K562 (cell line): Measurements from ENCODE around the gene STAG2. TPM values are rescaled to one million over a fixed set of nuclear protein-coding genes. Genes with fewer than 3 reads are reported as not detected.

ENCODE experiments used
- ATAC-seq: fragments of 200-7000 bp; cut with Tn5 transposase; 3 replicates; pipeline ENCODE4 v1.9.1; 2020; ENCODE audit warnings: moderate library complexity
- BruUV-seq: library from RNA; stranded (reverse); fragments of 400-500 nt; replicated peaks from 2 replicates; lab custom pipeline; 2021; lab: Mats Ljungman, UMichigan
- CTCF ChIA-PET: fragments of 300-600 bp; formaldehyde crosslinking; extraction: SDS; loops from one replicate; lab custom pipeline; 2021; ENCODE audit warnings: low intra/inter-chr PET ratio; lab: Yijun Ruan, JAX
- POLR2A ChIA-PET: fragments of 300-600, 350-650 bp; sonication (Branson Sonifier 250); formaldehyde crosslinking; extraction: SDS; loops from one replicate; lab custom pipeline; 2021; ENCODE audit warnings: antibody characterized with exemption, inconsistent platforms; lab: Yijun Ruan, JAX
- DNase-seq, 4 experiments: peaks; one replicate each; pipeline versions ENCODE4 v3.0.0 to v3.0.0-alpha.2; 2011 to 2018; ENCODE audit warnings: low spot score in 3 of 4, mixed read lengths in 3 of 4; ENCODE audit errors: extremely low read depth in 1 of 4
- FAIRE-seq: peaks from 2 replicates; lab custom pipeline; 2011; peaks lifted over from hg19 to GRCh38; lab: Jason Lieb, UNC
- H2AFZ ChIP-seq: 2 replicates; pipeline ENCODE4 v1.6.0; 2011; ENCODE audit warnings: low read depth, low read length, control low read depth, inconsistent platforms
- H3K27ac ChIP-seq: fragments of 200-600 bp; 3 replicates; pipeline ENCODE4 v1.8.0; 2011; ENCODE audit warnings: low read depth, mild to moderate bottlenecking, control low read depth, inconsistent platforms, low read length, moderate library complexity, mixed read lengths; ENCODE audit errors: extremely low read depth
- H3K27me3 ChIP-seq, 2 experiments: fragments of 300-600 bp in 1 of 2; 2 replicates in 1 of 2; 3 replicates in 1 of 2; pipeline versions ENCODE4 v1.6.0 to v1.8.0; 2011; ENCODE audit warnings: inconsistent platforms in 2 of 2, low read length in 2 of 2, mild to moderate bottlenecking in 1 of 2, mixed read lengths in 1 of 2, moderate library complexity in 1 of 2; ENCODE audit not compliant: control insufficient read depth in 2 of 2, insufficient read depth in 2 of 2
- H3K36me3 ChIP-seq: fragments of 300-600 bp; 3 replicates; pipeline ENCODE4 v1.8.0; 2011; ENCODE audit warnings: mild to moderate bottlenecking, low read length, inconsistent platforms; ENCODE audit not compliant: control insufficient read depth, insufficient read depth
- H3K4me1 ChIP-seq, 2 experiments: fragments of 200-600 bp in 1 of 2; replicated peaks in 1 of 2; 2 replicates in 1 of 2; 3 replicates in 1 of 2; pipeline versions ENCODE4 v1.5.1 to v1.8.0; 2011; ENCODE audit warnings: inconsistent platforms in 2 of 2, low read length in 2 of 2, mild to moderate bottlenecking in 1 of 2, mixed read lengths in 1 of 2, moderate library complexity in 1 of 2; ENCODE audit not compliant: control insufficient read depth in 2 of 2, insufficient read depth in 2 of 2
- H3K4me2 ChIP-seq: 2 replicates; pipeline ENCODE4 v1.6.1; 2011; ENCODE audit warnings: low read length, control low read depth, inconsistent platforms, mixed read lengths; ENCODE audit not compliant: insufficient read depth
- H3K4me3 ChIP-seq: fragments of 200-600 bp; sonication (generic), shearing (Covaris generic); 2 replicates; pipeline ENCODE4 v1.5.1; 2016; ENCODE audit warnings: control low read depth, inconsistent platforms
- H3K79me2 ChIP-seq: fragments of 200-600 bp; 3 replicates; pipeline ENCODE4 v1.8.0; 2011; ENCODE audit warnings: low read length, inconsistent platforms; ENCODE audit not compliant: control insufficient read depth, insufficient read depth
- H3K9ac ChIP-seq, 2 experiments: 2 replicates each; pipeline versions ENCODE4 v1.6.0 to v1.6.1; 2011; ENCODE audit warnings: low read depth in 2 of 2, low read length in 2 of 2, control low read depth in 1 of 2, inconsistent platforms in 1 of 2, mild to moderate bottlenecking in 1 of 2, mixed read lengths in 1 of 2; ENCODE audit not compliant: insufficient read depth in 1 of 2
- H3K9me1 ChIP-seq: one replicate; pipeline ENCODE4 v1.6.0; 2011; ENCODE audit warnings: inconsistent platforms, mild to moderate bottlenecking, low read length, moderate library complexity; ENCODE audit not compliant: control insufficient read depth, insufficient read depth
- H3K9me3 ChIP-seq: replicated peaks from 2 replicates; pipeline ENCODE4 v1.5.1; 2011; ENCODE audit warnings: low read depth, low read length, inconsistent platforms; ENCODE audit not compliant: control insufficient read depth, insufficient read depth
- H4K20me1 ChIP-seq: replicated peaks from 2 replicates; pipeline ENCODE4 v1.6.1; 2011; ENCODE audit warnings: low read length, inconsistent platforms, mixed read lengths; ENCODE audit not compliant: control insufficient read depth, insufficient read depth
- BCOR ChIP-seq: fragments of 450-650 bp; IDR thresholded peaks from 2 replicates; pipeline ENCODE4 v1.6.1; 2016
- FOS ChIP-seq: IDR thresholded peaks from 3 replicates; pipeline ENCODE4 v1.6.1; 2011; ENCODE audit not compliant: insufficient read length; ENCODE audit errors: extremely low read depth
- MAFF ChIP-seq: IDR thresholded peaks from 2 replicates; pipeline ENCODE4 v1.6.1; 2012; ENCODE audit warnings: low read length, improper control_type of control experiment
- NR2C2 ChIP-seq, 2 experiments: fragments of 200-800 bp in 1 of 2; sonication (Bioruptor generic) in 1 of 2; sonication (generic) in 1 of 2; formaldehyde crosslinking in 1 of 2; IDR thresholded peaks; 2 replicates each; pipeline versions ENCODE4 v1.6.1 to v1.8.0; 2016 to 2022; ENCODE audit warnings: mild to moderate bottlenecking in 1 of 2, missing compliant biosample characterization in 1 of 2, missing genetic modification characterization in 1 of 2, missing genetic modification reagents in 1 of 2
- POLR2AphosphoS2 ChIP-seq: IDR thresholded peaks from 2 replicates; pipeline ENCODE4 v1.6.1; 2012; ENCODE audit warnings: low read length, improper control_type of control experiment
- RBM17 ChIP-seq: fragments of 200-400 bp; formaldehyde crosslinking; IDR thresholded peaks from 2 replicates; pipeline ENCODE4 v1.6.1; 2017; ENCODE audit warnings: low read depth, mild to moderate bottlenecking, low read length, borderline replicate concordance
- RBM25 ChIP-seq: fragments of 200-400 bp; formaldehyde crosslinking; IDR thresholded peaks from 2 replicates; pipeline ENCODE4 v1.6.1; 2018; ENCODE audit warnings: low read length, low read depth, moderate library complexity; ENCODE audit not compliant: severe bottlenecking
- ZFP36 ChIP-seq: fragments of 150-350 bp; IDR thresholded peaks from 2 replicates; pipeline ENCODE4 v1.6.1; 2018; ENCODE audit warnings: low read length, low read depth; ENCODE audit not compliant: partially characterized antibody
- ZNF717 ChIP-seq: fragments of 250-450 bp; sonication (Bioruptor Pico); IDR thresholded peaks from 2 replicates; pipeline ENCODE4 v1.5.0; 2021
- WGBS: fragments of 100-300 bp; shearing (Covaris generic); methylation state at CpG from one replicate; pipeline ENCODE4 v1.1.6; 2016; ENCODE audit warnings: low coverage, mixed read lengths; ENCODE audit not compliant: insufficient coverage; ENCODE audit errors: missing lambda C conversion rate; 5-methylcytosine and 5-hydroxymethylcytosine counted together
- in situ Hi-C: fragments of 300-500 bp; cut with MboI; formaldehyde crosslinking; loops from 4 replicates; pipeline ENCODE4 v1.15.0; 2018; ENCODE audit warnings: inconsistent platforms, mixed read lengths
- intact Hi-C: fragments of 100-400 bp; cut with micrococcal nuclease; formaldehyde crosslinking; loops from 2 replicates; pipeline ENCODE4 v1.14.2; 2022
- polyA plus RNA-seq, 8 experiments: library from polyadenylated mRNA; depleted of rRNA in 4 of 8; stranded (reverse) in 5 of 8; unstranded in 3 of 8; fragments of >200 nt; fragmentation: Nextera tagmentation in 2 of 8; fragmentation: Illumina TruSeq in 1 of 8; extraction: Ambion mirVana in 2 of 8; extraction: Trizol in 1 of 8; gene quantifications; 2 replicates each; pipeline versions ENCODE4 v1.2.1 to v1.2.3, GENCODE V29; 2011 to 2014; ENCODE audit warnings: inconsistent platforms in 1 of 8, missing spikeins in 1 of 8
- total RNA-seq, 7 experiments: library from RNA; depleted of rRNA in 6 of 7; stranded (reverse); fragments of >200 nt in 6 of 7; fragmentation: Illumina TruSeq in 2 of 7; extraction: Trizol in 2 of 7; gene quantifications; 2 replicates each; pipeline versions ENCODE4 v1.2.1 to v1.2.3, GENCODE V29; 2011 to 2021; ENCODE audit warnings: low replicate concordance in 1 of 7
- TF ChIP-seq, protein P1 (sequence below): sonication (generic); formaldehyde crosslinking; IDR thresholded peaks from 2 replicates; pipeline ENCODE4 v1.8.0; 2022; ENCODE audit warnings: missing genetic modification reagents, mild to moderate bottlenecking, borderline replicate concordance

The STAG2 gene
- total and polyA plus RNA-seq, 9 of the 15 experiments (the other 6 are each of a cell fraction or from before 2014, with no cell fraction given) = 40.3 to 133 (median 90.1) TPM

DNA sequence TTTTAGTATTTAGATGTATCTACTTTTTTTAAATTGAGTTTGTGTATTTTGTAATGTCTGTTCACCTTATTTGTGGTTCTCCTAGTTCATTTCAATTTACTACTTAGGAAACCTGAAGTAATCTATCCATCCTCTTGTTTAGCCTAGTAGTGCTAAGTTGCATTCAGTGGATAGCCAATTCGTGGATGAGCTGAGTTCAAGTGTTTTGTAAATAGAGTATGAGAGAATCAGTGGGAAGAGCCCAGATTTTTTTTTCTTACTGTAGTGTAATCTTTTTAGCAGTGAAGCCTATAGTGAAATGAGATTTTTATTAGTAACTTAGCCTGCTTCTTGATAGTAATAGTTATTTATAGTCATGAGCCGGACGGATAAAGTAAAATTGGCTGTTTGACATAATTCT, 21.7 kb downstream of the STAG2 start (continued):
- TF ChIP-seq, protein P1, sequence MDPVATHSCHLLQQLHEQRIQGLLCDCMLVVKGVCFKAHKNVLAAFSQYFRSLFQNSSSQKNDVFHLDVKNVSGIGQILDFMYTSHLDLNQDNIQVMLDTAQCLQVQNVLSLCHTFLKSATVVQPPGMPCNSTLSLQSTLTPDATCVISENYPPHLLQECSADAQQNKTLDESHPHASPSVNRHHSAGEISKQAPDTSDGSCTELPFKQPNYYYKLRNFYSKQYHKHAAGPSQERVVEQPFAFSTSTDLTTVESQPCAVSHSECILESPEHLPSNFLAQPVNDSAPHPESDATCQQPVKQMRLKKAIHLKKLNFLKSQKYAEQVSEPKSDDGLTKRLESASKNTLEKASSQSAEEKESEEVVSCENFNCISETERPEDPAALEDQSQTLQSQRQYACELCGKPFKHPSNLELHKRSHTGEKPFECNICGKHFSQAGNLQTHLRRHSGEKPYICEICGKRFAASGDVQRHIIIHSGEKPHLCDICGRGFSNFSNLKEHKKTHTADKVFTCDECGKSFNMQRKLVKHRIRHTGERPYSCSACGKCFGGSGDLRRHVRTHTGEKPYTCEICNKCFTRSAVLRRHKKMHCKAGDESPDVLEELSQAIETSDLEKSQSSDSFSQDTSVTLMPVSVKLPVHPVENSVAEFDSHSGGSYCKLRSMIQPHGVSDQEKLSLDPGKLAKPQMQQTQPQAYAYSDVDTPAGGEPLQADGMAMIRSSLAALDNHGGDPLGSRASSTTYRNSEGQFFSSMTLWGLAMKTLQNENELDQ (CRISPR knock-in tag) = no peak
- TF ChIP-seq NR2C2 (CRISPR knock-in tag; IDR thresholded peaks at IDR 0.05) = no peak
- no peak for TF ChIP-seq NR2C2 (tag; IDR thresholded peaks at IDR 0.05)
- TF ChIP-seq FOS = no peak
- TF ChIP-seq RBM17 = no peak
- TF ChIP-seq ZFP36 = no peak
- no peak for TF ChIP-seq MAFF

DNA sequence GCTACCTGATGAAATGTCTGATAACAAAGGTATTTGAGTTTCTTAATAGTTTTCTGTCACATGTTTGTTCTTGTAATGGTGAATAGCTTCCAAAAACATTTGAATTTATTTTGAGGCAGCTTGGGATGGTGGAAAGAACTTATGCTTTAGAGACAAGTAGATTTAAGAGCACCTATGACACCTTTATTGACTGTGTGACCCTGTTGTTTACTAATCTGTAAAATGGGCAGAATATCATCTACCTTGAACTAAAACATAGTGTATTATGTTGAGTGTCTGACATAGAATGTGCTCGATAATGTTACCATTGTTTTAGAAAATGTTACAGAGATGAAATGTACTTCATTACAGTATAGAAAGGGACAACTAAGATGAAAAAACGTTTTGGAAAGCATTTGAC, 24.9 kb downstream of the STAG2 start:
- in situ Hi-C loops (no loop called here), intact Hi-C loops (no loop called here)
- 0 out of 2 replicates have a peak, but pooled peaks cover 14% of the 10 kb centered on the region for H4K20me1 ChIP-seq
- no peaks in the 10 kb centered on the region for H3K9me3 ChIP-seq
- H3K9me1 ChIP-seq = no peaks in the 10 kb centered on the region
- H3K27ac ChIP-seq = no peak overlapping the region
- WGBS = 39% methylated on average over 2 of the region's 2 CpGs
- no peak overlapping the region for H3K4me2 ChIP-seq
- POLR2A ChIA-PET = interaction anchor here (0.6 to 2.6 kb wide), 4 partner anchors 12 to 249 kb away, joined by 3 to 8 read pairs (median 3); no protein-coding TSS in a partner anchor
- peaks cover 12 to 14% of the 10 kb centered on the region in 2 experiments; a peak in 4 of 5 replicates for H3K4me1 ChIP-seq
- no peaks in the 10 kb centered on the region for H3K27me3 ChIP-seq
- H3K36me3 ChIP-seq = peaks cover 5% of the 10 kb centered on the region; the same call in 2 of the 3 replicates
- no peak for TF ChIP-seq POLR2AphosphoS2
- peak; percentile 63 for TF ChIP-seq BCOR
- peak; percentile 88 for TF ChIP-seq RBM25
- no peak for TF ChIP-seq ZNF717 (CRISPR knock-in tag)
- peaks cover 98% of the 10 kb centered on the region for H3K79me2 ChIP-seq
- FAIRE-seq (no peak), DNase-seq (no peak), ATAC-seq (no peak)
- H3K4me3 ChIP-seq = no peak overlapping the region
- BruUV-seq = no TSS peak
- no peak overlapping the region for H2AFZ ChIP-seq
- H3K9ac ChIP-seq = no peak overlapping the region
- CTCF ChIA-PET = no interaction called here
